Stomach smooth muscle (tissue), 2 donors: ENCODE data around the gene TCF7L1.
"Not testable (repeated sequence)": the region's sequence is repeated elsewhere in the genome, so short reads cannot be mapped to it uniquely, and the experiment has no call there.

Experiments
- H3K27ac ChIP-seq: one replicate; pipeline ENCODE4 v1.7.0; 2013; ENCODE audit warnings: mild to moderate bottlenecking, low read length, inconsistent platforms
- H3K27me3 ChIP-seq, 2 donors: one replicate each; pipeline ENCODE4 v1.7.0; 2013; ENCODE audit warnings: low read length in 2 of 2; ENCODE audit not compliant: insufficient read depth in 2 of 2, control insufficient read depth in 1 of 2
- H3K36me3 ChIP-seq, 2 donors: one replicate each; pipeline ENCODE4 v1.7.0; 2013; ENCODE audit warnings: low read length in 2 of 2; ENCODE audit not compliant: control insufficient read depth in 2 of 2, insufficient read depth in 2 of 2
- H3K4me1 ChIP-seq: one replicate; pipeline ENCODE4 v1.7.0; 2013; ENCODE audit warnings: low read length; ENCODE audit not compliant: control insufficient read depth, insufficient read depth
- H3K4me3 ChIP-seq, 2 donors: one replicate each; pipeline ENCODE4 v1.7.0; 2013; ENCODE audit warnings: low read length in 2 of 2
- H3K9ac ChIP-seq, 2 donors: one replicate each; pipeline ENCODE4 v1.7.0; 2013; ENCODE audit warnings: low read length in 2 of 2, mild to moderate bottlenecking in 1 of 2
- H3K9me3 ChIP-seq, 2 donors: one replicate each; pipeline ENCODE4 v1.7.0; 2013; ENCODE audit warnings: low read length in 2 of 2; ENCODE audit not compliant: control insufficient read depth in 2 of 2
- donor health status: healthy.
- donor health status: Pancreatic carcinoma.

The TCF7L1 gene

GRCh38 chr2:85308896-85309555, 175.8 kb downstream of the TCF7L1 start:
- Histone ChIP-seq H3K9ac (no peak overlapping the region), H3K27me3 (no peaks in the 10 kb centered on the region), H3K4me3 (no peak overlapping the region), H3K27ac (peak overlapping the region; percentile 24), H3K9me3 (no peaks in the 10 kb centered on the region), H3K36me3 (peaks cover 27 to 29% of the 10 kb centered on the region in 2 donors), H3K4me1 (peaks cover 10% of the 10 kb centered on the region)

- Histone ChIP-seq H3K27ac (peak overlapping the region; percentile 24), H3K9me3 (no peaks in the 10 kb centered on the region), H3K27me3 (no peaks in the 10 kb centered on the region), H3K9ac (no peak overlapping the region), H3K4me1 (peaks cover 15% of the 10 kb centered on the region), H3K4me3 (no peak overlapping the region), H3K36me3 (peaks cover 25 to 28% of the 10 kb centered on the region in 2 donors)
These were observed 176.6 kb downstream of the TCF7L1 start for GRCh38 chr2:85309699-85310321.

- Histone ChIP-seq H3K27ac (no peak overlapping the region), H3K27me3 (no peaks in the 10 kb centered on the region), H3K4me1 (peaks cover 15% of the 10 kb centered on the region), H3K9ac (no peak overlapping the region), H3K4me3 (no peak overlapping the region), H3K9me3 (no peaks in the 10 kb centered on the region), H3K36me3 (peaks cover 24 to 27% of the 10 kb centered on the region in 2 donors)
These were observed 177.1 kb downstream of the TCF7L1 start for GRCh38 chr2:85310330-85310729.

- Histone ChIP-seq H3K27me3 (no peaks in the 10 kb centered on the region), H3K4me3 (no peak overlapping the region), H3K9me3 (no peaks in the 10 kb centered on the region), H3K27ac (no peak overlapping the region), H3K9ac (no peak overlapping the region), H3K4me1 (peaks cover 15% of the 10 kb centered on the region), H3K36me3 (peaks cover 21 to 22% of the 10 kb centered on the region in 2 donors)
These were observed 179.2 kb downstream of the TCF7L1 start for GRCh38 chr2:85312404-85312803.

- Histone ChIP-seq H3K9me3 (no peaks in the 10 kb centered on the region), H3K27ac (no peak overlapping the region), H3K4me1 (peaks cover 9% of the 10 kb centered on the region), H3K36me3 (peaks cover 21 to 29% of the 10 kb centered on the region in 2 donors), H3K9ac (no peak overlapping the region), H3K4me3 (no peak overlapping the region), H3K27me3 (no peaks in the 10 kb centered on the region)
These were observed 181.7 kb downstream of the TCF7L1 start for GRCh38 chr2:85314884-85315242.

GRCh38 chr2:85315921-85316320, 182.7 kb downstream of the TCF7L1 start:
- not testable (repeated sequence) for H3K27me3 ChIP-seq
- peaks cover 26 to 37% of the 10 kb centered on the region in 2 donors for H3K36me3 ChIP-seq

GRCh38 chr2:85318222-85319074, 185.3 kb downstream of the TCF7L1 start:
- Histone ChIP-seq H3K4me1 (peaks cover 16% of the 10 kb centered on the region), H3K36me3 (peaks cover 47 to 53% of the 10 kb centered on the region in 2 donors), H3K27me3 (no peaks in the 10 kb centered on the region), H3K27ac (no peak overlapping the region), H3K4me3 (no peak overlapping the region), H3K9ac (no peak overlapping the region), H3K9me3 (no peaks in the 10 kb centered on the region)

More at GRCh38 chr2:85315921-85316320, 182.7 kb downstream of the TCF7L1 start:
- H3K4me1 ChIP-seq, H3K4me3 ChIP-seq, H3K9ac ChIP-seq, H3K9me3 ChIP-seq, H3K27ac ChIP-seq: not testable (repeated sequence)

- no peak overlapping the region for H3K27ac ChIP-seq
- peak overlapping the region in 1 of 2 donors; percentile 5 for H3K9ac ChIP-seq
- H3K9me3 ChIP-seq, result no peaks in the 10 kb centered on the region
- H3K4me3 ChIP-seq, result no peak overlapping the region
- H3K27me3 ChIP-seq, result no peaks in the 10 kb centered on the region
- H3K36me3 ChIP-seq, result peaks cover 53 to 61% of the 10 kb centered on the region in 2 donors
- H3K4me1 ChIP-seq, result peaks cover 17% of the 10 kb centered on the region
These were observed 186.6 kb downstream of the TCF7L1 start for GRCh38 chr2:85319796-85320195.

GRCh38 chr2:85323351-85323987, 190.3 kb downstream of the TCF7L1 start:
- H3K27me3 ChIP-seq, result no peaks in the 10 kb centered on the region
- H3K9me3 ChIP-seq, result no peaks in the 10 kb centered on the region
- H3K4me3 ChIP-seq, result no peak overlapping the region
- peaks cover 43 to 44% of the 10 kb centered on the region in 2 donors for H3K36me3 ChIP-seq
- H3K27ac ChIP-seq, result no peak overlapping the region
- no peak overlapping the region for H3K9ac ChIP-seq
- H3K4me1 ChIP-seq, result peaks cover 40% of the 10 kb centered on the region

GRCh38 chr2:85323988-85324367, 190.8 kb downstream of the TCF7L1 start:
- not testable (repeated sequence) for H3K9me3 ChIP-seq, H3K27me3 ChIP-seq, H3K9ac ChIP-seq, H3K27ac ChIP-seq, H3K4me3 ChIP-seq
- H3K36me3 ChIP-seq, result peaks cover 43% of the 10 kb centered on the region in 2 donors
- H3K4me1 ChIP-seq, result peaks cover 40% of the 10 kb centered on the region
